Inflammatory macrophage (primary cell): ENCODE data around the gene WDFY4.
A peak's percentile ranks its signal among the peaks of the same experiment; 100 is the strongest.

Source experiments
- DNase-seq, 2 donors: peaks; one replicate each; pipeline ENCODE4 v3.0.0-alpha.2; 2020 to 2022

WDFY4 gene

DNA sequence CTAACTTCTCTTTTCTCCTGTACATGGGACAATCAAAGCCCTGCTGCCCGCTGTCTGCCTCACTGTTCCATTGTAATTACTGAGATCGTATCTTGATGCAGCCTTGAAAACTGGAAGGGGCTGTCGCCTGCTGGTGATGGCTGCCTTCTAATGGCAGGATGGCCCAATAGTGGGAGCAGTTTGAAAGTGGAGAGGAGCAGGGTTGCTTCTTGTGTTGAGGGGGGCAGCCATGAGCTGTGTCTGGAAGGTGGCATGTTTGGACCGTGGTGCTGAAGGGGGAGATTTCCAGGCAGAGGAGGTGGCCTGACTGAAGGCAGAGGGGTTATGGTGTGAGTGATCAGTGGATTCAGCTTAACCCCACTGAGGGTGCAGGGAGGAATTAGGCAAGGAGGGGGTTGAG lies 8.1 kb downstream of the WDFY4 start:
- DNase-seq = no peak

DNA sequence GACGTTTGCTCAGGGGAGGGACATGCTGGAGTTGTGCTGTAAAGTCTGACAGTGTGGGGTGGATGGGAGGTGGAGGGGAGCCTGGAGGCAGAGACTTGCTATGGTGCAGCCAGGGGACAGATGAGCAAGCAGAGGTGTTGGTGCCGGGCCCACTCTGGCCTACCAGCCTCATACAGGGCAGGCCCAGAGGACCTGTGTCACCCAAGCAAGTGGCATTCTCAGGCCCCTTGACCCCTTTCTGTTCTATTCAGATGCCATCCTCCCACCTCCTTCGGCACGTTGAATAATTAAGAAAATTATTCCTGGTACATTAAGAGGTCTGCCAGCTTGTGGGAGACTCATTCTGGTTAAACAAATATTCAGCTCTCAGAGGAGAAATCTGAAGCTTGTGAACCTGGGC lies 8.5 kb downstream of the WDFY4 start:
- no peak for DNase-seq

DNA sequence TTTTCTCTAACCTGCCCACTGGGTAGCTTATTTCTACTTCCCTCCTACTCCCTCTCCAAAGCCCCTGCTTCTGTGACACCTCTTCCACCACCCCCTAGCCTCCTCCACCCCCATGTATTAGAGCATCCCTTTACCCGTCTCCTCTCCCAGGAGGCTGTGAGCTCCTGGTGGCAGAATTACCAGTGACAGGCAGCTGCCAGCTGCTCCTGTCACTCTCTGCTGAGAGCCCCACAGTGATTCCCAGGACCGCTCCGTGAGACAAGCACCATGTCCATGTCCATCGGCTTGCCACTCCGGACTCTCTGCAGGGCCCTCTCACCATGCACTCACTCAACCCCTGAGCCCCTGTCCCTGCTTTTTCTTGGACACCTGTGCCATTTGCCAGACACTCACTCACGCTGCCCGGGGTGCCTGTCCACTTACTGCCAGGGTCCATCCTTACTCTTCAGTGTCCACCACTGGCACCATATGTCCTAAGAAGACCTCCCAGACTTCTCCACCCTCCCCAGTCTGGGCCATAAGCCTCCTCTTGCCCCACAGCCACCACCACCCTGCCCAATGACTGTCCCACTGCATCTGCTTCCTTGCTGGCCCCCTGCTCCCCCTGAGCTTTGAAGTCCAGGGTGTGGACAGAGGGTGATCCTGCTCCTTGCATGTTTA lies 9.8 kb downstream of the WDFY4 start:
- no peak for DNase-seq

DNA sequence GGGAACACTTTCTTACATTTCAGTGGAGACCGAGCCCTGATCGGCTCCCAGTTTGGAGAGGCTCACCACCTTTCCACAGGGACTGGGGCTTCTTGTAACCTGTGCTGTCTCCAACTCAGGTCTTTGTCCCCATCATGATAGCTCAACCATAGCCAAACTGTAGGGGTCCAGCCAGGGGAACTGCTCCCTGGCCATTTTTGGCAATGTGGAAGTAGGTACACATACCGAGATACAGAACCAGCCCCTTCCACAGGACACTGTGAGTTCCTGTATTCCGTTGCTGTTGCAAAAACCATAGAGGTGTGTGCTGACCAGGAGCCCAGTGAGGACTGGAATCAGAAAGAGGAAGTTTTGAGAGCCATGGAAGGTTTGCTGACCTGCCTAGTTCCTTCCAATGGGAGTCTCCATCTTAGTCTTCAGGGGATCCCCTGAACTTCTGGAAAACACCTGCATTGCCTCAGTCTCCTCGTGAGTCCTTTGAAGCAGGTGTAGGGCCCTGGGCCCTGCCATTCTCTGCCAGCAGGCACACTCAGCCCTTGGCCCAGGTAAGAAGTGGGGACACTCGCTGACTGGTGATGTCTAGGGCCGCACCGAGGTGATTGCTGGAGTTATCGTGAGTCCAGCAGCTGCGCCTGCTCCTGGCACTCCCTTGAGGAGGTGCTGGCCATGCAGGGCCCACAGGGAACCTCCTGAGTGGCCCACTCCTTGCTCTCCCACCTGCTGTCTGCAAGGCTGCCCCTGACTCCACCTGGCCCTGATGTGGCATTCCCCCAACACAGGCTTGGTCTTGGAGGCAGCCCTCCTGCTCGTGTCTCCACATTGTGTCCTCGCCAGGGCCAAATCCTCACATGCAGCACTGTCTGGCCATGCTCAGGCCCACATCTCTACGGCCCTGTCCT lies 11.2 kb downstream of the WDFY4 start:
- DNase-seq = no peak

DNA sequence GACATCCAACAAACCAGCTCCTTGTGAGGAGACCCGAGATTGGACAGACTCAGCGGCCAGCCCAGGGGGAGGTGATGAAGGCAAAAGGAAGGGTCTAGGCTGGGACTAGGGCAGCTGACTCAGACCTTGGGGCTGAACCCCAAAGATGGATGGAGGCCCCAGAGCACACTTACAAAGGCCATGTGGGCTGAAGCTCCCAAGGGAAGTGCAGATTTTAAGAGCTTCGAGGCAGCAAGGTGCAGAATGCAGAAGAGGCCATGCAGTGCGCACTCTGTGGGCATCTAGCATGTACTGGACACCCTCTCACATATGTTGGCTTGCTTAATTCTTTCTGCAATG lies 11.8 kb downstream of the WDFY4 start:
- DNase-seq = no peak

DNA sequence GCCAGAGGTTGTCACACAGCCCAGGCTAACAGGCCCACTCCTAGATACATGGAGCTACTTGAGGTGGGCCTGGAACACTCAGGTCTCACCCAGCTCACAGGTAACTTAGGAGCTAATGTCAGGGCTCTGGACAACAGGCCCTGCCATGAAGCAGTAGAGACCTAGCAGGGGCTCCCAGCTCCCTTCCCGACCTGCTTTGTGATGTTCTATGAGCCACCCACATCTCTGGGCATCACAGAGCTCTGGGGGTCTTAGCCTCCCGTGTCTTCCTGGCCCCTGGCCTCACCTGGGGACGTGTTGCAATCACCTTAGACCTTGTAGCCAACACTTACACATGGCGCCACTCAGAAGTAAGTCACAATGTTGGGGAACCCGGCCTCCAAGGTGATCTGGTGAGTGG lies 12.4 kb downstream of the WDFY4 start:
- DNase-seq = no peak

DNA sequence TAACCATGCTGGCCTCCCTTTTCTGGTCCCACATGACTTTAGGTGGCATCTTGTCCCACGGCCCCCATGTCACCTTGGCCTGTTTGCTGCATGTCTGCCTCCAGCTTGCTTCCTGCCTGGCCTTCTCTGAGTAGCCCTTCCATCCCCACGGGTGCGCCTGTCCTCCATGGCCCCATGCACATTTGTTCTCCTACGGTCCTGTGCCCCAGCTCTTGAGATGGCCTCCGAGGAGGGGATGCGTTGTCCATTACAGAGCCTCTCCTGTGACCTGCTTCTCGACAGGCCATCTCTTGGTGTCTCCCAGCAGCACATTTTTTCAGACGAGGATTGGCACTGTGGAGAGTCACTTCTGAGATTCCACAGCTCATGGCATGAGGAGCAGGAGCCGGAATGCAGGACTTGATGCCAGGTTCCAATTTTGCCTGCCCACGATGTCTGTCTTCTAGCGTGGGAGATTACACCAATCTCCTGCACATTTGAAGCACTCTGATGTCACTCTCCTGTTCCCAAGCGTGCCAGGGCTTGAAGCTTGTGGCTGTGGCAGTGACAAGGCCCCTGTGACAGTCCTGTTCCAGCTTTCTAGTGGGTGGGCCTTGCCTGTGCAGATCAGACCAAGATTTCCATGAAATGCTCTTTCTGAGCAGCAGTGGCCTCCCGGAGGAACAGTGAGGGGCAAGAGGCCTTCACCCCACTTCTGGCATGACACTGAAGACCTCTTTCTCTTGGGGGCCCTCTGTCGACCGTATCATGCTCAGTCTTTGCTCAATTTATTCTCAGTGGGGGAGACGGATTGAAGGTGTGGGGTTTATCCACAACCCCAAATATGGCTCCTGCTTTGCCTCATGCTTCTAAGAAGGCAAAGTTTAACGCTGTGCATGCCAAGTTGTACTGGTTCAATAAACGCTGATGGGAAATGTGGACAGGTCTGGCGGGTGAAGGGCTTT lies 13.4 kb downstream of the WDFY4 start:
- no peak for DNase-seq

DNA sequence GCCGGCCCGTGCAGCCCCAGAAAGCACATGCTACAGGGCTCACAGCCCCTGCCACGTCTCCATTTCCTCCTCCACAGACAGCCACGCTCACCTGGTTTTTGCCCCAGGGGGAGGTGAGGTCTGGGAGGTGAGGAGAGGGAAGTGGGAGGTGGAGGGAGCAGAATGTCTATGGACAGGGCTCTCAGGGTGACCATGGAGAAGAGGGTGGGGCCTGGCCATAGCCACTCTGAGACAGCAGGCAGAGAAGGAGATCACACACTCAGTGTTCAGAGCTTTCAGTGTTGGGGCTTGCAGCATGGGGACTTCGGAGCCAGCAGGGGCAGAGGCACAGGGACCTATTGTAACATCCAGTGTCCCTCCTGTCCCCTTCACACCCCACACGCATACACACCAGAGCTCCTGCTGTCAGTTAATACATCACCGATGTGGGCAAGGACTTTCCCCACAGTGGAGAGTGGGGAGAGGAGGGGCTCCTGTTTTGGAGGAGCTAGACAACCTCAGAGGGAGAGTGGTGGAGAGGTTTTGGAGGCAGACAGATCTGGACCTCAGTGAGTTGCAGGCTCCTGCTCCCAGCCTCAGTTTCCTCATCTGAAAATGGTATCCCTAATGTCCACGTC lies 14.4 kb downstream of the WDFY4 start:
- DNase-seq = no peak

DNA sequence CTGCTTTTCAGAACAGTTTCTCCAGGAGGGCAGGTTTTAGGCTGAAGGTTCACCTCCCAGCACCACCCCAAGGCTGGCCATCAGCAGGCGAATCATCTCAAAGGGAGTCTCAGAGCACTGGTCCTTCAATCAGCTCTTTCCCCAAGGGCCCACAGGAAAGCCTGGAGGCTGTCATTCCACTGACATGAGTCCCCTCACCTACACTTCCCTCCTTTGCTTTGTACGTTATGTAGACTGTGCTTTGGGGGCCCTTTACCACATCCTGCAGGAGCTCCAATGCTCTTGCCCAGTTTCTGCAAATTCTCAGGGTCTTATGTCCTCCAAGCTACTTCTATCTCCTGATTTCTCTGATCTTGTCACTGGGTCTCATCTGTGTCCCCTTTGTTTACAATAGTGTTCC lies 15.4 kb downstream of the WDFY4 start:
- DNase-seq = no peak

DNA sequence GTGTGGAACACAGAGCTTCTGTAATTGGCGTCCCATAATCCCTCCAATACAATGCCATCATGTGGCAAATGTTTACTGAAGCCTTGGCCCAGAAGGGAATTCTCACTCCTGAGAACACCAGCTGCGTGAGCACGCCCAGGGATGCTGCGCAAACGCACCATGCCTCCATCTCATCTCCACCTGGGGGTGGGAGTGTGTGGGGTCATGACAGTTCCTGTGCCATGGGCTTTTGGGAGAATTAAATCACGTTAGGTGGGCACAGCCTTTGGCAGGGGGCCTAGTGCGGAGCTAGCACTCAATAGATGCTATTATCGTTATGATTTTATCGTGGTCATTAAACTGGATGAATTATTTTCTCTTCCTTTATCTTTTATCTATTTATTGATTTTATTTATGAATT lies 15.8 kb downstream of the WDFY4 start:
- no peak for DNase-seq

DNA sequence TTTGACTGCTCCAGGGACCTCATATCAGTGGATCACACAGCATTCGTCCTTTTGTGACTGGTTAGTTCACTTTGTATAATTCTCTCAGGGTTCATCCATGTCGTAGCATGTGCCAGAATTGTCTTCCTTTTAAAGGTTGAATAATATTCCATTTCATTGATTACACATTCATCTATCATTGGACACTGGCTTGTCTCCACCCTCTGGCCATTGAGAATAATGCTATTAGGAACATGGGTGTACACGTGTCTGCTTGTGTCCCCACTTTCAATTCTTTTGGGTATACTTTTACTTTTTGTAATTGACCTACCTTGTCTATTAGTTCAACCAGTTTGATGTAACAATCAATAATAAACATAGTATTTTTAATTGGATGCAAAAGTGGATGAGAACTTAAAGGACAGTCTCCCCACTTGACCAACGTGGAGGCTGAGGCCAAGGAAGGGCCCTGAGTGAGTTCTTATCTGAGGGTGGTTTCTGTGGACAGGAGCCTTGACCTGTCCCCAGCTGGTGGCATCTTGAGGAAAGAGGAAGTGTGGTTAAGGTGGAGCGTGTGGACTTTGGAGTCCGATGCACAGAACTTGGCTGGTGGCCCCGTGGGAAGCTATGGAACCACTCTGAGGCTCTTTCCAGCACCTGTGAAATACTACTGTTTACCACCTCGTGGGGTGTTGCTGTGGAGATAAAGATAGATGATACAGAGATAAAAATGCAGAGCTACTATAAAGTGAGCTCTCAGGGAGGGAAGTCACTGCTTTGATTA lies 16.6 kb downstream of the WDFY4 start:
- DNase-seq = no peak

DNA sequence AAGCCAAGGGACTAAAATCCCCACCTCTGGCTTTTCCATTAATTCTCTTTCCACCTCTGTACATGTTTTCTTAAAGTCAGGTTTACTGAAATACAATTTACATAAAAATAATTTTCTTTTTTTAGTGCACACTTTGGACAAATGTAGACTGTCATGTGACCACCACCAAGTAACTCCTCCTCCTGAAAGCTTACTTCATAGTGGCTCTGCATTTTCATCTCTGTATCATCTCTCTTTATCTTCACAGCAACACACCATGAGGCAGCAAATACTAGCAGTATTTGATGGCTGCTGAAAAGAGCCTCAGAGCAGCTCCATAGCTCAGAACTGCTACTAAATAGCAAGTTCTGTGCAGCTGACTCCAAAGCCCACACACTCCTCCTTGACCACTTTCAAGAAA lies 17.3 kb downstream of the WDFY4 start:
- DNase-seq = no peak

DNA sequence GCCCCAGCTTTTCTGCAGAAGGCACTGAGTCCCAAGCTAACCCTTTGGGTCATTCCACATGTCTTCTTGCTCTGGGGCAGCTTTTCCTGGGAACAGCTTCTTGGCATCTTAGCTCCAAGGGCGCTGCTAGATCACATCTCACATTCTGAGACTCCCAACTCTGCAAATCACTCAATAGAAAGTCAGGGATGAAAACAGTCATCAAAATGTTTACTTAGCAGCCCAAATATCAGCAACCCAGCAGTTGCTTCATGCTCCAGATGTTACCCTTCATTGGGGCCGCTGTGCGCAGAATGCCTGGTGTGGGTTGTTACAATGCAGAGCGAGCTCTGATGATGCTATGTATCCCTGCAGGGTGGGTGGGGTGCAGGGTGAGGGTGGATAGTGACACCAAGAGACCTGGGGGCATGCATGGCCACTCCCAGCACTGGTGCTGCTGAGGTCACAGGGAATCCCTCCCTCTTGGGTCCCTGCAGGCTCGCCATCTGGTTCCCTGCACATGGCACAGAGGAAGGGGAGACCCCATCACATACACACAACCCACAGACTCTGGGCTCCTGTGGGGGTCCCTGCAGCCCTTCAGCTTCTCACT lies 19.0 kb downstream of the WDFY4 start:
- no peak for DNase-seq

DNA sequence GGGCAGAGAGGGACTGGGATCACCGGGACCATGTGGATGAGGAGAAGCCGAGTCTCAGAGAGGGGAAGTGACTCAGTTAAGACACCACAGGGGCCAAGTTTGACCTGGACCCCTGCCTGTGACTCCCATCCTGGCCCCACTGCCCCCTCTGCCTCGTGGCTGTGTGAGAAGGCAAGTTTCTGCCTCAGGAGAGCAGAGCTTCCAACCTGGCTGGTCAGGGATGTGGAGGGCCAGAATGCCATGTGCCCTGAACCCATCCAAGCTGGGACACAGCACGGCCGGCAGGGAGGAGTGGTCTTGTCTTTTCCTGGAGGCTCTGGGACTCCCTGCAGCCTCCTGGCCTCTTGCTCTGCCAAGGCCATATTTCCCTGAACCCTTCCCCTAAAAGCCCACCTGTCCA lies 19.5 kb downstream of the WDFY4 start:
- no peak for DNase-seq

DNA sequence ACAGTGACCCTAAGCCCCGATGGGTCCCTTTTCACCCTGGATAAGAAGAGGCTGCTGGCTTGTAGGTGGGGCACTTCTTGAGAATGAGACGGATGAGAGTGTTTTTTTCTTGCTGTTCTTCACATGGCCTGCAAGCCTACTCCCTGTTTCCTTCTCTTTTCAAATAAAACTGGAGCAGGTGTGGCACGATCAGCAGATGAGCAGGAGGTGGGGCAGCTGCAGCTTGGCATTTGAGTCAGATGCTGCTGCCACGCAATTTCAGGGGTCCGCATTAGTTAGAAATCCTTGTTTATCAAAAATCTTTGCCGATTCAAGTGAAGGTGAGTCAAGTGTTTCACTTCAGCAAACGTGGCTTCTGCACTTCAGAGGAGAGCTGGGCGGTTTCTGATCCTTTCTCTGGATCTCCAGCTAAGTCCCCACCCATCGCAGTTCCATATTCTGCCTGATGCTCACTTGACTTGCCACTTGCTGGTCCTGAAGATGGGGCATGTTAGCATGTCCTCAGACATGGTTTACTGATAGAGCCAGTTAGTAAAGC lies 20.8 kb downstream of the WDFY4 start:
- DNase-seq = no peak

DNA sequence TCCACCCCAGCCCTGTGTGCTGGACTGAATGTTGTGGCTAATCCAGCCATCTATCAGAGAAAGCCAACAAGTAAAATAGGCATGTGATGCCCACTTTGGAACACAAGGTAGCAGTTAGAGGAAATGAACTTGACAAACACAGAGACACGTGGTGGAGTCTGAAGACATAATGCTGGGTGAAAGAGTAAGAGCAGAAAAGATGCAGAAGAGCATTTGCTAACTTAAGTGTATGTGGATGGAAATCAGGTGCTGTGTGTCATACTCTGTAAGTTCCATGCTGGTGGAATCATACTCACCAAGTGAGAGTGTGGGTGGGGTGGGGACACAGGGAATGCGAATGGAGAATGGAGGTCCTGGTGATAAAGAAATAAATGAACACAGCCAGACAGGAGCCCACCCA lies 22.8 kb downstream of the WDFY4 start:
- DNase-seq = peak; percentile 57 to 63

DNA sequence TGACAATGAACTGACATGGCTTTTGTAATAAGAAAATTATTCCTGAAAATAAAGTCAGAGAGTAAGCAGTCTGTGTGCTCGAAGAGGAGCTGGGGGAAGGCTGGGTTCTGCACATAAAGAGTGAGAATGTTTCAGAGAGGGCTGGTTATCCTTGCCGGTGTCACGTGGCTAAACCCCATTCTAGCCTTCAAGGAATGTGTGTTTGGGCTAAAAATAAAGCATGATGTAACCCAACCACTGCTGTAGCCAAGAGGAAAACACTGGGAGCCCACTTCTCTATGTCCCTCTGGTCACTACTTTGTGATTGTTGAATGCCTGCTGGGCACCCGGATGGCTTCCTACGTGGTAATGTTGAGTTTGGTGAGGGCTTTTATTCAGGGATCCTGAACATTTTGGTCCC lies 23.5 kb downstream of the WDFY4 start:
- peak; percentile 43 to 51 for DNase-seq

DNA sequence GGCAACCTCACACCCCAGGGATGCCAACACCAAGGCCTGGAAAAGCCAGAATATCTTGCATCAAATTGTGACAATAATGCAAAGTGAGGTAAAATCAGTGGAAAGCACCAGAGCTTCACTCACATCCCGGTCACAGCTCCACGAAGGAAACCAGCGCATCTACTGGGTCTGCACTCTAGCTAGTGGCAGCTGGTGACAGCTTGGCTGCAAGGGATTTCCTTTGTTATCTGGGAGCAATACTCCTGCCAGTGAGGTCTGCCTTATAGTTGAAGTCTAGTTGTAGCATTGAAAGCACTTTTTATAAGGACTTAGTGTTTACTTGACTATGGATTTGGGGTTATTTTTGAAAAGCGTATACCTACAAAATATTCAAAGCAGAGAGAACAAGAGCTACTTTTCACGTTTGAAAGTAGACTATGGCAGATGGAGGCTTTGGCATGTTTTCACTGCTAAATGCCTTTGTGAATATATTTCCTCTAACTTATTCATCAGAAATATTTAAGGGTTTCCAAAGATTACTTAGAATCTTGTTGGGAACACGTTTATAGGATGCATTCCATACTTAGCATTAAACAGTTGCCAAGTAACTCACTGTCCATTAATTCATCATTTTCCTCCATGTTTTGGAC lies 26.1 kb downstream of the WDFY4 start:
- no peak for DNase-seq

DNA sequence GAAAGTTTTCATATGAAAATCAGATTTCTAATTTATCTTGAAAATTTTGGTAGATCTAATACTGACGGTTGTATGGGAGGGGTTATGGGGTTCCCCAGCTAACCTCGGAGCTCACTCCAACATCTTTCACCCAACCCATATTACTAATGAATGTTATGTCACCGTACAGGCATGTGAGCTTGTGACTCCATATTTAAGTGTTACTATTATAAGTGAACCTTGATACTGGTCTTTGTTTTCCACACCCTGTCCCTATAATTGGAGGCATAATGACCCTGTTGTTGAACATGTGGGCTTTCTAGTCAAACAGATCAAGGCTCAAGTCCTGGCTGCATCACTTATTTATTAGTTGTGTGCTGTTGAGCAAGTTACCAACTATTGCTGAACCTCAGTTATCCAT lies 27.2 kb downstream of the WDFY4 start:
- DNase-seq = no peak

DNA sequence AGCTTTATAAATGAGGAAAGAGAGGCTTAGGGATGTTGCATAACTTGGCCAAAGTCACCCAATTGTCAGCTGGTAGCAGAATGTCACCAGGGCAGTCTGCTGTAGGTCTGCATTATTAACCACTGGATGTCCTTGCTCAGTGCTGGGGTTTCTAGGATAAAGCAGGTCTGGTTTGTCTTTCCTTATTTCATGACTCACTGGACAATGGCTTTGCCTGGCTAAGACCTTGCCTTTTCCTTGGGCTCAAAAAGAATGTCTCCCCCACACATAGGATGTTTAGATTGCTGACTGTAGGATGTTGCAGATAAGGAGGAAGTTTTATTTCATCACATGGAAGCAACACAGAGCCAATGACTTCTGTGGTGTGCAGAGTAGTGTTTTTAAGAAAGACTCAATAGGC lies 29.4 kb downstream of the WDFY4 start:
- peak; percentile 81 to 84 for DNase-seq

DNA sequence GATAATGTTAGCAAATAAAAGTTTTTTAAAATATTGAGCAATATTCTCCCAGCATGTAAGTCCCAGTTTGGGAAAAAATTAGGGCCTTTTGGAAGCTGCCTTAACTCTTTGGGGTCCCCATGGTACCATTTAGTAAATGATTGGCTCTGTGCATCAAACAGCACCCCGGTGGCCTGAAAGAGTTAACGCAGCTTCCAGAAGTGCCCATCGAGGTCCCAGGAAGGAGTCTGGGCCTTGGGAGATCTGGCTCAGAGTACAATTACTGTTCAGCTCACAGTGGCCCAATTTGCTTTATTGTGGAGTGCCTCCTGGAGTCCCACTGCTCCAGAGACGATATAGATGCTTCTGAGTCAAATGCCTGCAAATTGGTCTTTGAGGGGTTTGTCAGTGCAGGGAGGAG lies 31.7 kb downstream of the WDFY4 start:
- no peak for DNase-seq
